HepG2 (cell line): ENCODE measurements around the gene FAM118B. TPM values are rescaled to one million over a fixed set of nuclear protein-coding genes. Genes with fewer than 3 reads are reported as not detected.

Experiments
- ARID4A ChIP-seq: sonication (generic); formaldehyde crosslinking; IDR thresholded peaks from 2 replicates; pipeline ENCODE4 v1.5.0; 2020; ENCODE audit warnings: mild to moderate bottlenecking, missing genetic modification reagents, borderline replicate concordance
- E2F5 ChIP-seq: sonication (generic); formaldehyde crosslinking; conservative IDR thresholded peaks from 2 replicates; pipeline ENCODE4 v1.4.0; 2020; ENCODE audit warnings: missing genetic modification reagents
- IKZF5 ChIP-seq: IDR thresholded peaks from 2 replicates; pipeline ENCODE4 v1.6.1; 2018; ENCODE audit warnings: missing genetic modification reagents, mild to moderate bottlenecking, missing compliant biosample characterization
- KDM6A ChIP-seq: IDR thresholded peaks from 2 replicates; pipeline ENCODE4 v1.6.1; 2016; ENCODE audit warnings: low read depth
- NR2C2 ChIP-seq: sonication (generic); formaldehyde crosslinking; IDR thresholded peaks from 2 replicates; pipeline ENCODE4 v1.4.0; 2020; ENCODE audit warnings: missing genetic modification reagents, mild to moderate bottlenecking, moderate library complexity, borderline replicate concordance
- POLR2G ChIP-seq: fragments of 200-400 bp; formaldehyde crosslinking; IDR thresholded peaks from 2 replicates; pipeline ENCODE4 v1.6.1; 2018; ENCODE audit warnings: mild to moderate bottlenecking, low read depth, low read length, moderate library complexity
- RERE ChIP-seq: IDR thresholded peaks from 2 replicates; pipeline ENCODE4 v1.6.1; 2016; ENCODE audit warnings: low read depth, missing genetic modification reagents, missing compliant biosample characterization
- TCF7 ChIP-seq: sonication (generic); IDR thresholded peaks from 2 replicates; pipeline ENCODE4 v1.6.1; 2016; ENCODE audit warnings: antibody characterized with exemption, low read depth
- TFAP4 ChIP-seq: sonication (generic); IDR thresholded peaks from 2 replicates; pipeline ENCODE4 v1.6.1; 2016; ENCODE audit warnings: low read depth, borderline replicate concordance
- ZNF75D ChIP-seq: sonication (generic); formaldehyde crosslinking; IDR thresholded peaks from 2 replicates; pipeline ENCODE4 v1.8.1; 2023; ENCODE audit warnings: missing genetic modification reagents, mild to moderate bottlenecking, borderline replicate concordance
- ZNF761 ChIP-seq: sonication (generic); formaldehyde crosslinking; conservative IDR thresholded peaks from 2 replicates; pipeline ENCODE4 v1.4.0; 2020; ENCODE audit warnings: mild to moderate bottlenecking, missing genetic modification reagents
- ZNF879 ChIP-seq: sonication (generic); formaldehyde crosslinking; IDR thresholded peaks from 2 replicates; pipeline ENCODE4 v1.8.1; 2023; ENCODE audit warnings: missing genetic modification reagents
- ZSCAN21 ChIP-seq: sonication (generic); formaldehyde crosslinking; IDR thresholded peaks from 2 replicates; pipeline ENCODE4 v1.8.0; 2022; ENCODE audit warnings: mild to moderate bottlenecking, missing genetic modification reagents, moderate library complexity, borderline replicate concordance
- polyA plus RNA-seq, 8 experiments: library from polyadenylated mRNA; depleted of rRNA in 3 of 8; stranded (reverse) in 7 of 8; unstranded in 1 of 8; fragments of >200 nt; fragmentation: Illumina TruSeq in 4 of 8; extraction: Trizol in 4 of 8; gene quantifications; 2 replicates each; pipeline versions ENCODE4 v1.2.1 to v1.2.3, GENCODE V29; 2011 to 2016; ENCODE audit warnings: low read depth in 4 of 8, missing spikeins in 1 of 8, mixed read lengths in 1 of 8; ENCODE audit not compliant: insufficient read depth in 1 of 8
- total RNA-seq, 5 experiments: library from RNA; depleted of rRNA; stranded (reverse); fragments of >200 nt; fragmentation: Illumina TruSeq; extraction: Trizol; gene quantifications; 2 replicates each; pipeline ENCODE4 v1.2.3, GENCODE V29; 2016; ENCODE audit warnings: low read depth in 1 of 5

FAM118B gene
- total and polyA plus RNA-seq, 2 of the 13 experiments (the other 11 are each of a cell fraction or from before 2014, with no cell fraction given), result 10.2 to 25.7 TPM

- TF ChIP-seq RERE (CRISPR knock-in tag), result no peak
- TF ChIP-seq ZSCAN21 (CRISPR knock-in tag), result no peak
- TF ChIP-seq IKZF5 (CRISPR knock-in tag), result no peak
- no peak for TF ChIP-seq ZNF879 (CRISPR knock-in tag)
- TF ChIP-seq TCF7, result no peak
- TF ChIP-seq ZNF761 (CRISPR knock-in tag), result no peak
- no peak for TF ChIP-seq KDM6A (CRISPR knock-in tag)
- 0 out of 2 replicates have a peak, but pooled peaks have one; percentile 12 for TF ChIP-seq NR2C2 (CRISPR knock-in tag)
- TF ChIP-seq TFAP4, result no peak
- TF ChIP-seq ARID4A (CRISPR knock-in tag), result no peak
- no peak for TF ChIP-seq POLR2G
- no peak for TF ChIP-seq E2F5 (CRISPR knock-in tag)
- TF ChIP-seq ZNF75D, result no peak
These were observed 39.0 kb upstream of the FAM118B start (continued) for GRCh38 chr11:126172596-126173038.
